Neural cell (in vitro differentiated cells): ENCODE measurements around the gene CNN3. TPM values are rescaled to one million over a fixed set of nuclear protein-coding genes. Genes with fewer than 3 reads are reported as not detected.

ENCODE experiments used
- H2AFZ ChIP-seq: fragments of 200-600, 300-800 bp; sonication (generic), shearing (Covaris generic); 2 replicates; pipeline ENCODE4 v1.6.0; 2014; ENCODE audit warnings: low read depth, mild to moderate bottlenecking, antibody characterized with exemption, low read length, moderate library complexity
- H3F3A ChIP-seq: fragments of 200-600 bp; shearing (Covaris generic); 2 replicates; pipeline ENCODE4 v1.6.1; 2016; ENCODE audit warnings: mild to moderate bottlenecking, moderate library complexity, mixed read lengths, antibody characterized with exemption, low read length; ENCODE audit not compliant: insufficient read depth, poor library complexity, severe bottlenecking
- H3K27ac ChIP-seq: fragments of 200-600, 300-800 bp; sonication (generic), shearing (Covaris generic); 2 replicates; pipeline ENCODE4 v1.5.1; 2014; ENCODE audit warnings: mild to moderate bottlenecking, low read length, moderate library complexity
- H3K27me3 ChIP-seq: fragments of 300-800, 200-600 bp; sonication (generic), shearing (Covaris generic); 2 replicates; pipeline ENCODE4 v1.6.0; 2014; ENCODE audit warnings: mild to moderate bottlenecking, low read depth, low read length, moderate library complexity; ENCODE audit not compliant: insufficient read depth
- H3K36me3 ChIP-seq: fragments of 300-800, 200-600 bp; sonication (generic), shearing (Covaris generic); 2 replicates; pipeline ENCODE4 v1.5.1; 2014; ENCODE audit warnings: mild to moderate bottlenecking, antibody characterized with exemption, low read length, moderate library complexity; ENCODE audit not compliant: insufficient read depth
- H3K4me2 ChIP-seq: fragments of 300-800, 200-600 bp; sonication (generic), shearing (Covaris generic); 2 replicates; pipeline ENCODE4 v1.6.0; 2014; ENCODE audit warnings: mild to moderate bottlenecking, low read length
- H3K4me3 ChIP-seq: fragments of 300-800, 200-600 bp; sonication (generic), shearing (Covaris generic); 2 replicates; pipeline ENCODE4 v1.5.1; 2014; ENCODE audit warnings: mild to moderate bottlenecking, low read length, moderate library complexity
- H3K79me2 ChIP-seq: fragments of 200-600 bp; shearing (Covaris generic); replicated peaks from 2 replicates; pipeline ENCODE4 v1.6.0; 2014; ENCODE audit warnings: mild to moderate bottlenecking, low read length, moderate library complexity; ENCODE audit not compliant: insufficient read depth
- H3K9ac ChIP-seq: fragments of 300-800, 200-600 bp; sonication (generic), shearing (Covaris generic); 2 replicates; pipeline ENCODE4 v1.6.1; 2016; ENCODE audit warnings: mild to moderate bottlenecking, low read length, mixed read lengths
- H3K9me2 ChIP-seq: fragments of 200-600 bp; shearing (Covaris generic); 2 replicates; pipeline ENCODE4 v1.6.1; 2016; ENCODE audit warnings: mild to moderate bottlenecking, low read length, mixed read lengths; ENCODE audit not compliant: insufficient read depth
- H3K9me3 ChIP-seq: fragments of 200-600, 300-800 bp; sonication (generic), shearing (Covaris generic); 2 replicates; pipeline ENCODE4 v1.6.1; 2016; ENCODE audit warnings: mild to moderate bottlenecking, mixed run types, low read length, moderate library complexity, mixed read lengths
- H4K20me1 ChIP-seq: fragments of 200-600 bp; shearing (Covaris generic); 2 replicates; pipeline ENCODE4 v1.6.1; 2016; ENCODE audit warnings: mild to moderate bottlenecking, mixed run types; ENCODE audit not compliant: insufficient read depth
- CTCF ChIP-seq: fragments of 450-650 bp; IDR thresholded peaks from 2 replicates; pipeline ENCODE4 v1.5.1; 2014; ENCODE audit warnings: antibody characterized with exemption, mild to moderate bottlenecking, moderate library complexity; ENCODE audit not compliant: poor library complexity, severe bottlenecking
- EP300 ChIP-seq: fragments of 450-650 bp; conservative IDR thresholded peaks from 2 replicates; pipeline ENCODE4 v1.6.1; 2014; ENCODE audit warnings: antibody characterized with exemption, mild to moderate bottlenecking, moderate library complexity; ENCODE audit not compliant: poor library complexity, severe bottlenecking
- EZH2 ChIP-seq: fragments of 200-600, 300-800 bp; shearing (Covaris generic), sonication (generic); IDR thresholded peaks from 2 replicates; pipeline ENCODE4 v1.6.1; 2014; ENCODE audit warnings: antibody characterized with exemption, low read length, borderline replicate concordance, mild to moderate bottlenecking; ENCODE audit not compliant: insufficient read depth, poor library complexity, severe bottlenecking
- MXI1 ChIP-seq: fragments of 450-650 bp; conservative IDR thresholded peaks from 2 replicates; pipeline ENCODE4 v1.6.1; 2014; ENCODE audit warnings: antibody characterized with exemption, mild to moderate bottlenecking; ENCODE audit not compliant: poor library complexity, severe bottlenecking
- POLR2AphosphoS5 ChIP-seq: IDR thresholded peaks from 2 replicates; pipeline ENCODE4 v1.6.1; 2012
- RAD21 ChIP-seq: fragments of 450-650 bp; conservative IDR thresholded peaks from 2 replicates; pipeline ENCODE4 v1.6.1; 2014; ENCODE audit warnings: antibody characterized with exemption, mild to moderate bottlenecking, moderate library complexity
- REST ChIP-seq: IDR thresholded peaks from 2 replicates; pipeline ENCODE4 v1.6.1; 2012; ENCODE audit warnings: borderline replicate concordance
- SMC3 ChIP-seq: fragments of 450-650 bp; conservative IDR thresholded peaks from 2 replicates; pipeline ENCODE4 v1.6.1; 2014; ENCODE audit warnings: antibody characterized with exemption, mild to moderate bottlenecking, moderate library complexity; ENCODE audit not compliant: poor library complexity
- TAF1 ChIP-seq: IDR thresholded peaks from 2 replicates; pipeline ENCODE4 v1.6.1; 2012; ENCODE audit warnings: low read depth
- polyA plus RNA-seq: library from polyadenylated mRNA; depleted of rRNA; stranded (reverse); fragments of >200 nt; gene quantifications from 2 replicates; pipeline ENCODE4 v1.2.3, GENCODE V29; 2014

The CNN3 gene
- polyA plus RNA-seq, 1 donor from 2014 or later = 106 TPM

GRCh38 chr1:94951046-94951445, 24.1 kb upstream of the CNN3 start:
- Histone ChIP-seq H3K9ac (no peak overlapping the region), H4K20me1 (no peaks in the 10 kb centered on the region), H3K9me3 (no peaks in the 10 kb centered on the region), H3K27me3 (no peaks in the 10 kb centered on the region), H2AFZ (no peak overlapping the region), H3K36me3 (no peaks in the 10 kb centered on the region), H3F3A (no peaks in the 10 kb centered on the region), H3K4me3 (no peak overlapping the region), H3K79me2 (no peaks in the 10 kb centered on the region), H3K9me2 (no peaks in the 10 kb centered on the region), H3K27ac (no peak overlapping the region), H3K4me2 (no peak overlapping the region)
- TF ChIP-seq TAF1 (no peak), CTCF (no peak), EZH2 (no peak), EP300 (no peak), MXI1 (no peak), POLR2AphosphoS5 (no peak), SMC3 (no peak), RAD21 (no peak), REST (no peak)

GRCh38 chr1:94949681-94950661, 23.1 kb upstream of the CNN3 start:
- Histone ChIP-seq H3K9me3 (no peaks in the 10 kb centered on the region), H3K4me3 (no peak overlapping the region), H3K27me3 (no peaks in the 10 kb centered on the region), H3F3A (no peaks in the 10 kb centered on the region), H3K9ac (no peak overlapping the region), H3K9me2 (no peaks in the 10 kb centered on the region), H3K79me2 (no peaks in the 10 kb centered on the region), H3K4me2 (no peak overlapping the region), H3K27ac (no peak overlapping the region), H3K36me3 (no peaks in the 10 kb centered on the region), H4K20me1 (no peaks in the 10 kb centered on the region), H2AFZ (no peak overlapping the region)
- no peak for TF ChIP-seq TAF1
- TF ChIP-seq SMC3 = no peak
- no peak for TF ChIP-seq CTCF
- no peak for TF ChIP-seq POLR2AphosphoS5
- no peak for TF ChIP-seq EZH2
- no peak for TF ChIP-seq MXI1
- TF ChIP-seq EP300 = no peak
- no peak for TF ChIP-seq REST
- TF ChIP-seq RAD21 = no peak
